PFSK-1 (cell line): Measurements from ENCODE around the gene KMT2A.

Experiments used
- FOXP2 ChIP-seq: optimal IDR thresholded peaks from 2 replicates; pipeline ENCODE3; 2011; ENCODE audit warnings: borderline replicate concordance, control low read depth, inconsistent platforms; ENCODE audit not compliant: insufficient read depth; ENCODE audit errors: extremely low read length, extremely low read depth
- POLR2AphosphoS5 ChIP-seq: IDR thresholded peaks from 2 replicates; pipeline ENCODE4 v1.6.1; 2012; ENCODE audit warnings: low read depth, mild to moderate bottlenecking, control low read depth, low read length, moderate library complexity
- SIN3A ChIP-seq: IDR thresholded peaks from 2 replicates; pipeline ENCODE4 v1.6.1; 2012; ENCODE audit warnings: mild to moderate bottlenecking, low read length, moderate library complexity, borderline replicate concordance; ENCODE audit not compliant: insufficient read depth
- TAF1 ChIP-seq: IDR thresholded peaks from 2 replicates; pipeline ENCODE4 v1.6.1; 2012; ENCODE audit warnings: low read length, control low read depth, borderline replicate concordance; ENCODE audit not compliant: insufficient read depth
- TF ChIP-seq, protein P1 (sequence below), 2 experiments: IDR thresholded peaks; 2 replicates each; pipeline versions ENCODE4 v1.6.1 to v1.8.0; 2011 to 2012; ENCODE audit warnings: low read depth in 2 of 2, low read length in 2 of 2, control low read depth in 1 of 2, inconsistent platforms in 1 of 2, mild to moderate bottlenecking in 1 of 2, moderate library complexity in 1 of 2; ENCODE audit not compliant: insufficient read depth in 1 of 2

The KMT2A gene

DNA sequence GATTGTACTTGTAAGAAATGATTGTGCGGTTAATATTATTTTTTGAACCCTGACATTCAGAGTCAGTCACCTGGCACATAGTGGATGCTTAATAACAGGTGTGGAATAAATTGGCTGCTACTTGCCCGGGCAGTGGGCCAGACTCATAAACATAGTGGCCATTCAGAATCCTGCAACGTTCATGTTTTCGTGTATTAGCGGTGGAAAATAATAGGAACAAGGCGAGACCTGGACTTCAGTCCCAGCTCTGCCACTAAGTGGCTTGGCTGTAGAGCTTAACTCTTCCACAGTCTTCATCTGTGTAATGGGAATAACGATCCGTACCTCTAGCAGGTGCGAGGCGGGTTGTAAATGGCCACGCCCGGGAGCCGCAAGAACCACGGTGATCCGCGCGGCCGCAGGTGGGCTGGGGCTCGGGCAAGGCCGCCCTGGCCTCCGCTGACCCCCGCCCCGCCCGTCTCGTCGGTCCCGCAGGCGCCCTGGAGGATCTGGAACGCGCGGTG is 93.9 kb downstream of the KMT2A start:
- TF ChIP-seq, protein P1, sequence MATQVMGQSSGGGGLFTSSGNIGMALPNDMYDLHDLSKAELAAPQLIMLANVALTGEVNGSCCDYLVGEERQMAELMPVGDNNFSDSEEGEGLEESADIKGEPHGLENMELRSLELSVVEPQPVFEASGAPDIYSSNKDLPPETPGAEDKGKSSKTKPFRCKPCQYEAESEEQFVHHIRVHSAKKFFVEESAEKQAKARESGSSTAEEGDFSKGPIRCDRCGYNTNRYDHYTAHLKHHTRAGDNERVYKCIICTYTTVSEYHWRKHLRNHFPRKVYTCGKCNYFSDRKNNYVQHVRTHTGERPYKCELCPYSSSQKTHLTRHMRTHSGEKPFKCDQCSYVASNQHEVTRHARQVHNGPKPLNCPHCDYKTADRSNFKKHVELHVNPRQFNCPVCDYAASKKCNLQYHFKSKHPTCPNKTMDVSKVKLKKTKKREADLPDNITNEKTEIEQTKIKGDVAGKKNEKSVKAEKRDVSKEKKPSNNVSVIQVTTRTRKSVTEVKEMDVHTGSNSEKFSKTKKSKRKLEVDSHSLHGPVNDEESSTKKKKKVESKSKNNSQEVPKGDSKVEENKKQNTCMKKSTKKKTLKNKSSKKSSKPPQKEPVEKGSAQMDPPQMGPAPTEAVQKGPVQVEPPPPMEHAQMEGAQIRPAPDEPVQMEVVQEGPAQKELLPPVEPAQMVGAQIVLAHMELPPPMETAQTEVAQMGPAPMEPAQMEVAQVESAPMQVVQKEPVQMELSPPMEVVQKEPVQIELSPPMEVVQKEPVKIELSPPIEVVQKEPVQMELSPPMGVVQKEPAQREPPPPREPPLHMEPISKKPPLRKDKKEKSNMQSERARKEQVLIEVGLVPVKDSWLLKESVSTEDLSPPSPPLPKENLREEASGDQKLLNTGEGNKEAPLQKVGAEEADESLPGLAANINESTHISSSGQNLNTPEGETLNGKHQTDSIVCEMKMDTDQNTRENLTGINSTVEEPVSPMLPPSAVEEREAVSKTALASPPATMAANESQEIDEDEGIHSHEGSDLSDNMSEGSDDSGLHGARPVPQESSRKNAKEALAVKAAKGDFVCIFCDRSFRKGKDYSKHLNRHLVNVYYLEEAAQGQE (IDR thresholded peaks at IDR 0.05; ENCODE audit: insufficient read depth in 1 of 2, low read depth in 2 of 2, low read length in 2 of 2): no peak
- TF ChIP-seq FOXP2 (no peak), TAF1 (no peak), SIN3A (no peak), POLR2AphosphoS5 (no peak)

DNA sequence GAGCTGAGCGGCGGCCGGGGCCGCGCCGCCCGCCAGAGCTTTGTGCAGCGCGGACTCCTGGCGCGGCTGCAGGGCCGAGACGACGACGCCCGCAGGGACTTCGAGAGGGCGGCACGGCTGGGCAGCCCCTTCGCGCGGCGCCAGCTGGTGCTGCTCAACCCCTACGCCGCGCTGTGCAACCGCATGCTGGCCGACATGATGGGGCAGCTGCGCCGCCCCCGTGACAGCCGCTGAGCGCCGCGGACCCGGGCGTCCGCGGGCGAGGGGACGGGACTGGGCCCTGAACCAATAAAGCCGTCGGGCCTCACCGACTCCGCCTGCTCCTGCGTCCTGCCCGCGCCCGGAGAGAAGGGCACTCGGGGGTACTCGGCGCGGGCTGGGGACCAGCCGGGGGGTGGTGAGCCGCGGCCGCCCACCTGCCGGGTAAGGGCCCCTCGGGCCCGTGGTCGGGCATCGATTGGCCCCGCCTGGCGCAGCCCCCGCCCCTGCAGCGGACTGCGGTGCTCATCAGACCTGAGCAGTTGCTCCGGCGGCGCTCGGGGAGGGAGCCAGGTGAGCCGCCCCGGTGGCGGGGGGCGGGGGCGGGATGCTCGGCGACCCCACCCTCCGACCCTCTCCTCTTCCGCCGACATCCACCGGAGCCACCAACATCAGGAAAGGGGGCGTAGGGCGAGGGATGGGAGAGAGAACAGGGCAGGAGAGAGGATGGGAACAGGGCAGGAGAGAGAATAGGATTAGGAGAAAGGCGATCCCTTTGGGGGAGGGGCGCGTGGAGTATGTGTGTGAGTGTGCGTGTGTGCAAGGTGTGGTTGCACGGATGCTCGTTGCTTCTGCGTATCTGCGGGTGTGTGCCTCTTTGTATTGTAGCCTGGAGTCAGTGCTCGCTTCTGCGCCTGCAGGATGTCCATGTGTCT is 94.6 kb downstream of the KMT2A start, which contains the start of gene TMEM25:
Gene TMEM25, plus strand, starts transcription at position 510 of the 914 bp plus-strand sequence. CDS start 610 bp downstream, outside the sequence.
- TF ChIP-seq, protein P1 (IDR thresholded peaks at IDR 0.05; ENCODE audit: insufficient read depth in 1 of 2, low read depth in 2 of 2, low read length in 2 of 2): no peak
- TF ChIP-seq TAF1: no peak
- no peak for TF ChIP-seq SIN3A
- no peak for TF ChIP-seq POLR2AphosphoS5
- no peak for TF ChIP-seq FOXP2

DNA sequence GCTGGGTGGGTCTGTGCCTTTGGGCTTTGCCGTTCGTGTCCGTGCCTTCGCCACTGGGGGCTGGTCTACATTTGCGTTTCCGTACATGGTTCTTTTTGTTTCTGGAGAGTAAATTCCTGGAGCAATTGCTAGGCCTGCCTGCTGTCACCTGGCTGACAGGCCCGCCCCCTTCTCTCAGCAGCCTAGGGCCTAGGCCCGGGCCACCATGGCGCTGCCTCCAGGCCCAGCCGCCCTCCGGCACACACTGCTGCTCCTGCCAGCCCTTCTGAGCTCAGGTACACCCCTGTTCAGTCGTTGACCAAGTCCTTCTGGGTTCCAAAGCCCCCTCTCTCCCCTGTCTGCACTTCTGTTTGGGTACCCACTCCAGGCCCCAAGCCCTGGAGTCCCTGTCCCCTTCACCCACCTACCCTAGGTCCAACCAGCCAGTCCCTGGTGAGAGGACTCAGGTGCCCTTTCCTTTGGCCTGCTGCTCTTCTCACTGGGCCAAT is 95.3 kb downstream of the KMT2A start:
- TF ChIP-seq, protein P1 (IDR thresholded peaks at IDR 0.05; ENCODE audit: insufficient read depth in 1 of 2, low read depth in 2 of 2, low read length in 2 of 2): no peak
- TF ChIP-seq POLR2AphosphoS5 (no peak), TAF1 (no peak), FOXP2 (no peak), SIN3A (no peak)

DNA sequence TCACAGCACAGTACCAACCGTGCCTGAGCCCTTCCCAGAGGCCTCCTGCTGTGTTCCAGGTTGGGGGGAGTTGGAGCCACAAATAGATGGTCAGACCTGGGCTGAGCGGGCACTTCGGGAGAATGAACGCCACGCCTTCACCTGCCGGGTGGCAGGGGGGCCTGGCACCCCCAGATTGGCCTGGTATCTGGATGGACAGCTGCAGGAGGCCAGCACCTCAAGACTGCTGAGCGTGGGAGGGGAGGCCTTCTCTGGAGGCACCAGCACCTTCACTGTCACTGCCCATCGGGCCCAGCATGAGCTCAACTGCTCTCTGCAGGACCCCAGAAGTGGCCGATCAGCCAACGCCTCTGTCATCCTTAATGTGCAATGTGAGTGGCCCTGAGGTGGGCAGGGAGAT is 95.8 kb downstream of the KMT2A start:
- TF ChIP-seq SIN3A (no peak), POLR2AphosphoS5 (no peak), TAF1 (no peak), FOXP2 (no peak)
- TF ChIP-seq, protein P1 (IDR thresholded peaks at IDR 0.05; ENCODE audit: insufficient read depth in 1 of 2, low read depth in 2 of 2, low read length in 2 of 2): no peak
